A549 (cell line): ENCODE measurements around the gene IQGAP2. TPM values are rescaled to one million over a fixed set of nuclear protein-coding genes. Genes with fewer than 3 reads are reported as not detected.

Experiments used
- ATAC-seq, 2 experiments: fragments of 200-7000 bp in 1 of 2; fragments of >200 bp in 1 of 2; cut with Nextera tagmentation in 1 of 2; cut with Tn5 transposase in 1 of 2; 3 replicates each; pipeline versions ENCODE4 v1.8.0 to v1.9.1; 2018 to 2020; ENCODE audit warnings: mild to moderate bottlenecking in 1 of 2, moderate library complexity in 1 of 2
- CTCF ChIA-PET: fragments of 300-600 bp; sonication (Branson Sonifier 250); formaldehyde crosslinking; extraction: SDS; loops from one replicate; lab custom pipeline; 2021; ENCODE audit warnings: antibody characterized with exemption, inconsistent platforms; lab: Yijun Ruan, JAX
- POLR2A ChIA-PET: fragments of 350-600 bp; formaldehyde crosslinking; extraction: SDS; loops from one replicate; lab custom pipeline; 2021; ENCODE audit warnings: antibody characterized with exemption, inconsistent platforms; lab: Yijun Ruan, JAX
- DNase-seq, 2 experiments: peaks; one replicate each; pipeline versions ENCODE4 v3.0.0 to v3.0.0-alpha.2; 2011 to 2016; ENCODE audit warnings: low read depth in 1 of 2, low spot score in 1 of 2
- FAIRE-seq: peaks from 2 replicates; lab custom pipeline; 2011; peaks lifted over from hg19 to GRCh38; lab: Jason Lieb, UNC
- H3K27ac ChIP-seq, 2 experiments: fragments of >200 bp; sonication (Bioruptor Twin); formaldehyde crosslinking; 3 replicates each; pipeline ENCODE4 v1.5.1; 2016 to 2017
- H3K4me1 ChIP-seq: fragments of >200 bp; sonication (Bioruptor Twin); formaldehyde crosslinking; 3 replicates; pipeline ENCODE4 v1.6.1; 2016
- H3K4me2 ChIP-seq: fragments of >200 bp; sonication (Bioruptor Twin); formaldehyde crosslinking; 3 replicates; pipeline ENCODE4 v1.6.1; 2016
- H3K4me3 ChIP-seq: fragments of >200 bp; sonication (Bioruptor Twin); formaldehyde crosslinking; 3 replicates; pipeline ENCODE4 v1.5.1; 2016
- H3K9me3 ChIP-seq: fragments of >200 bp; sonication (Bioruptor Twin); formaldehyde crosslinking; 3 replicates; pipeline ENCODE4 v1.6.1; 2016
- ATOH8 ChIP-seq: fragments of 250-450 bp; sonication (Bioruptor Pico); IDR thresholded peaks from 2 replicates; pipeline ENCODE4 v1.5.0; 2020; ENCODE audit warnings: low read depth, mild to moderate bottlenecking, moderate library complexity
- BHLHE40 ChIP-seq: IDR thresholded peaks from 2 replicates; pipeline ENCODE4 v1.6.1; 2012; ENCODE audit warnings: low read depth, low read length, inconsistent platforms
- CBX8 ChIP-seq: fragments of 200-600 bp; sonication (generic); IDR thresholded peaks from 2 replicates; pipeline ENCODE4 v1.6.1; 2016
- CEBPB ChIP-seq, 2 experiments: fragments of >200 bp in 1 of 2; sonication (Bioruptor Twin) in 1 of 2; formaldehyde crosslinking in 1 of 2; IDR thresholded peaks; 2 replicates each; pipeline ENCODE4 v1.6.1; 2012 to 2016
- CHD4 ChIP-seq: fragments of 200-600 bp; sonication (generic); IDR thresholded peaks from 2 replicates; pipeline ENCODE4 v1.6.1; 2016; ENCODE audit warnings: antibody characterized with exemption, mild to moderate bottlenecking, borderline replicate concordance
- E2F6 ChIP-seq: IDR thresholded peaks from 2 replicates; pipeline ENCODE4 v1.6.1; 2012; ENCODE audit warnings: low read depth, borderline replicate concordance
- EHF ChIP-seq: fragments of 250-450 bp; sonication (Bioruptor Pico); IDR thresholded peaks from 2 replicates; pipeline ENCODE4 v1.5.0; 2020; ENCODE audit warnings: mild to moderate bottlenecking
- FOXS1 ChIP-seq: fragments of 250-450 bp; sonication (Bioruptor Pico); IDR thresholded peaks from 2 replicates; pipeline ENCODE4 v1.5.0; 2020; ENCODE audit warnings: mild to moderate bottlenecking, moderate library complexity
- GATA3 ChIP-seq: IDR thresholded peaks from 2 replicates; pipeline ENCODE4 v1.6.1; 2012; ENCODE audit warnings: borderline replicate concordance
- HDAC2 ChIP-seq: fragments of 200-600 bp; sonication (generic); IDR thresholded peaks from 2 replicates; pipeline ENCODE4 v1.6.1; 2016
- HOXA7 ChIP-seq: fragments of 250-450 bp; sonication (Bioruptor Pico); IDR thresholded peaks from 2 replicates; pipeline ENCODE4 v1.5.0; 2020; ENCODE audit warnings: mild to moderate bottlenecking, moderate library complexity
- HOXB13 ChIP-seq: fragments of 250-450 bp; sonication (Bioruptor Pico); IDR thresholded peaks from 2 replicates; pipeline ENCODE4 v1.5.0; 2020; ENCODE audit warnings: low read depth, mild to moderate bottlenecking, moderate library complexity
- JUN ChIP-seq, 2 experiments: fragments of >200 bp; sonication (Bioruptor Twin); formaldehyde crosslinking; IDR thresholded peaks; 2 replicates in 1 of 2; 3 replicates in 1 of 2; pipeline ENCODE4 v1.6.1; 2016 to 2017
- MAZ ChIP-seq: fragments of 150-350 bp; IDR thresholded peaks from 2 replicates; pipeline ENCODE4 v1.6.1; 2014; ENCODE audit warnings: antibody characterized with exemption, low read depth, low read length, borderline replicate concordance
- NR3C1 ChIP-seq: fragments of >200 bp; sonication (Bioruptor Twin); formaldehyde crosslinking; IDR thresholded peaks from 3 replicates; pipeline ENCODE4 v1.6.1; 2017
- RFX5 ChIP-seq: fragments of 450-650 bp; IDR thresholded peaks from 2 replicates; pipeline ENCODE4 v1.7.1; 2014; ENCODE audit warnings: antibody characterized with exemption, mild to moderate bottlenecking, moderate library complexity
- SMC3 ChIP-seq: fragments of >200 bp; sonication (Bioruptor Twin); formaldehyde crosslinking; IDR thresholded peaks from 3 replicates; pipeline ENCODE4 v1.6.1; 2018; ENCODE audit warnings: inconsistent platforms
- TP53 ChIP-seq: fragments of 250-450 bp; sonication (Bioruptor Pico); IDR thresholded peaks from 2 replicates; pipeline ENCODE4 v1.5.0; 2021; ENCODE audit warnings: mild to moderate bottlenecking, moderate library complexity
- ZFP36 ChIP-seq: fragments of 450-650 bp; IDR thresholded peaks from 2 replicates; pipeline ENCODE4 v1.6.1; 2014; ENCODE audit warnings: borderline replicate concordance; ENCODE audit not compliant: partially characterized antibody
- ZNF302 ChIP-seq: fragments of 250-450 bp; sonication (Bioruptor Pico); IDR thresholded peaks from 2 replicates; pipeline ENCODE4 v1.9.0; 2021; ENCODE audit warnings: inconsistent platforms, mild to moderate bottlenecking, moderate library complexity
- WGBS: methylation state at CpG from one replicate; pipeline ENCODE4 v1.1.6; 2017; ENCODE audit errors: missing lambda C conversion rate; 5-methylcytosine and 5-hydroxymethylcytosine counted together
- polyA plus RNA-seq, 4 experiments: library from polyadenylated mRNA; depleted of rRNA in 3 of 4; stranded (reverse); fragments of >200 nt; fragmentation: RNase III in 1 of 4; extraction: RNeasy Plus Mini Kit Qiagen cat#74134 plus additional on column Dnase treatment in 1 of 4; gene quantifications; 2 replicates in 3 of 4; 3 replicates in 1 of 4; pipeline ENCODE4 v1.2.3, GENCODE V29; 2011 to 2017
- TF ChIP-seq, protein P1 (sequence below): fragments of 250-450 bp; sonication (Bioruptor Pico); IDR thresholded peaks from 2 replicates; pipeline ENCODE4 v1.5.0; 2021; ENCODE audit warnings: mild to moderate bottlenecking, moderate library complexity, borderline replicate concordance
- TF ChIP-seq, protein P2 (sequence below): fragments of >200 bp; sonication (Bioruptor Twin); formaldehyde crosslinking; IDR thresholded peaks from 3 replicates; pipeline ENCODE4 v1.6.1; 2016
- TF ChIP-seq, protein P3 (sequence below): fragments of 450-650 bp; IDR thresholded peaks from 2 replicates; pipeline ENCODE4 v1.6.1; 2014; ENCODE audit warnings: antibody characterized with exemption

IQGAP2 gene
- polyA plus RNA-seq, 2 of the 4 experiments (the other 2 are of a cell fraction), result 5.3 to 10.1 TPM

GRCh38 chr5:76378355-76378754, 24.7 kb upstream of the IQGAP2 start:
- FAIRE-seq, result no peak

DNA sequence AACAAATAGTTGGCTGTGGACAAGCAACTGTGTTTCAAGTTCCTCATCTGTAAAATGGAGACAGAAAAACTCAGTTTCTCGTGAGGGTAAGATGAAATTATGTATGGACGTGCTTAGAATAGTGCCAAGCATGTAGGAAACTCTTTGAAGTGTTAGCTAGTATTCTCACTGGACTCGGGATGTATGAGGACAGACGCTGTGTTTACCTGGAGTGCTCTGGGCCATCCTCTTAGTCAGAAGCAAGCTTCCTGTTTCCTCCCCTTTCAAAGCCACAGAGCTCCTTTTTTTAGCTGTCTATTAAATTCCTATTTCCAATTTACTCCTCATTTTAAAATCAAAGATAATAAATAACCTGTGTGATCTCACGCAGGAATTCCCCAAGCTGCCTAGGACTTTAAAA, 23.8 kb upstream of the IQGAP2 start:
- ChIA-PET POLR2A (no interaction called here), CTCF (interaction anchor here (0.9 to 1.1 kb wide), 3 partner anchors 9 to 41 kb away, joined by 3 read pairs; no protein-coding TSS in a partner anchor)
- Histone ChIP-seq H3K27ac (0 out of 6 replicates have a peak overlapping the region, but pooled peaks of 1 of the 2 experiments have one; percentile 16), H3K4me3 (no peak overlapping the region), H3K4me1 (no peaks in the 10 kb centered on the region)
- FAIRE-seq (no peak), DNase-seq (no peak)
- 43% methylated on average over 5 of the region's 5 CpGs for WGBS
- TF ChIP-seq BHLHE40, result no peak
- TF ChIP-seq, protein P1, sequence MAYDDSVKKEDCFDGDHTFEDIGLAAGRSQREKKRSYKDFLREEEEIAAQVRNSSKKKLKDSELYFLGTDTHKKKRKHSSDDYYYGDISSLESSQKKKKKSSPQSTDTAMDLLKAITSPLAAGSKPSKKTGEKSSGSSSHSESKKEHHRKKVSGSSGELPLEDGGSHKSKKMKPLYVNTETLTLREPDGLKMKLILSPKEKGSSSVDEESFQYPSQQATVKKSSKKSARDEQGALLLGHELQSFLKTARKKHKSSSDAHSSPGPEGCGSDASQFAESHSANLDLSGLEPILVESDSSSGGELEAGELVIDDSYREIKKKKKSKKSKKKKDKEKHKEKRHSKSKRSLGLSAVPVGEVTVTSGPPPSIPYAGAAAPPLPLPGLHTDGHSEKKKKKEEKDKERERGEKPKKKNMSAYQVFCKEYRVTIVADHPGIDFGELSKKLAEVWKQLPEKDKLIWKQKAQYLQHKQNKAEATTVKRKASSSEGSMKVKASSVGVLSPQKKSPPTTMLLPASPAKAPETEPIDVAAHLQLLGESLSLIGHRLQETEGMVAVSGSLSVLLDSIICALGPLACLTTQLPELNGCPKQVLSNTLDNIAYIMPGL, result no peak
- TF ChIP-seq, all 56 proteins: peak for 0
- H3K4me2 ChIP-seq, result no peak overlapping the region
- H3K9me3 ChIP-seq, result no peaks in the 10 kb centered on the region
- peak in 1 of 2 experiments; percentile 34; a peak in 2 of 6 replicates for ATAC-seq

More at GRCh38 chr5:76378355-76378754, 24.7 kb upstream of the IQGAP2 start:
- H3K4me3 ChIP-seq, result no peak overlapping the region
- DNase-seq, result no peak
- WGBS, result 82% methylated on average over 6 of the region's 6 CpGs
- H3K4me2 ChIP-seq, result no peak overlapping the region
- no peak overlapping the region for H3K27ac ChIP-seq
- TF ChIP-seq ATOH8 (CRISPR knock-in tag), result no peak
- no peak for TF ChIP-seq FOXS1 (CRISPR knock-in tag)
- TF ChIP-seq RFX5, result no peak
- no peak for TF ChIP-seq CEBPB (IDR thresholded peaks at IDR 0.05)
- TF ChIP-seq HDAC2, result no peak
- no peak for TF ChIP-seq E2F6
- TF ChIP-seq MAZ, result no peak
- no peak for TF ChIP-seq HOXA7
- TF ChIP-seq CHD4, result no peak
- TF ChIP-seq, protein P2, sequence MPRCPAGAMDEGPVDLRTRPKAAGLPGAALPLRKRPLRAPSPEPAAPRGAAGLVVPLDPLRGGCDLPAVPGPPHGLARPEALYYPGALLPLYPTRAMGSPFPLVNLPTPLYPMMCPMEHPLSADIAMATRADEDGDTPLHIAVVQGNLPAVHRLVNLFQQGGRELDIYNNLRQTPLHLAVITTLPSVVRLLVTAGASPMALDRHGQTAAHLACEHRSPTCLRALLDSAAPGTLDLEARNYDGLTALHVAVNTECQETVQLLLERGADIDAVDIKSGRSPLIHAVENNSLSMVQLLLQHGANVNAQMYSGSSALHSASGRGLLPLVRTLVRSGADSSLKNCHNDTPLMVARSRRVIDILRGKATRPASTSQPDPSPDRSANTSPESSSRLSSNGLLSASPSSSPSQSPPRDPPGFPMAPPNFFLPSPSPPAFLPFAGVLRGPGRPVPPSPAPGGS, result no peak
- no peak for TF ChIP-seq NR3C1
- no peak for TF ChIP-seq HOXB13 (CRISPR knock-in tag)
- TF ChIP-seq, protein P3, sequence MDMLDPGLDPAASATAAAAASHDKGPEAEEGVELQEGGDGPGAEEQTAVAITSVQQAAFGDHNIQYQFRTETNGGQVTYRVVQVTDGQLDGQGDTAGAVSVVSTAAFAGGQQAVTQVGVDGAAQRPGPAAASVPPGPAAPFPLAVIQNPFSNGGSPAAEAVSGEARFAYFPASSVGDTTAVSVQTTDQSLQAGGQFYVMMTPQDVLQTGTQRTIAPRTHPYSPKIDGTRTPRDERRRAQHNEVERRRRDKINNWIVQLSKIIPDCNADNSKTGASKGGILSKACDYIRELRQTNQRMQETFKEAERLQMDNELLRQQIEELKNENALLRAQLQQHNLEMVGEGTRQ, result no peak
- no peak for TF ChIP-seq ZFP36
- no peak for TF ChIP-seq EHF
- ATAC-seq, result no peak
- CTCF ChIA-PET, result interaction anchor here (1.0 to 1.1 kb wide), 2 partner anchors 9 to 40 kb away, joined by 3 read pairs; no protein-coding TSS in a partner anchor
- no peaks in the 10 kb centered on the region; the same call in 2 of the 3 replicates for H3K4me1 ChIP-seq
- POLR2A ChIA-PET, result no interaction called here
- H3K9me3 ChIP-seq, result no peaks in the 10 kb centered on the region

- TF ChIP-seq E2F6, result no peak
- no peak for TF ChIP-seq CBX8
- TF ChIP-seq, protein P1, result no peak
- no peak for TF ChIP-seq ZNF302
- TF ChIP-seq JUN (IDR thresholded peaks at IDR 0.05), result no peak
- no peak for TF ChIP-seq GATA3
- no peak for TF ChIP-seq SMC3
- no peak for TF ChIP-seq TP53 (CRISPR knock-in tag)
- TF ChIP-seq, protein P3, result no peak
- no peak overlapping the region for H3K27ac ChIP-seq
- FAIRE-seq (no peak), DNase-seq (no peak), ATAC-seq (no peak)
- no peak overlapping the region for H3K4me3 ChIP-seq
- no peaks in the 10 kb centered on the region for H3K4me1 ChIP-seq
- WGBS, result 48% methylated on average over 1 of the region's 1 CpG
- CTCF ChIA-PET, result interaction anchor here (0.9 to 1.0 kb wide), 2 partner anchors 8 to 27 kb away, joined by 3 to 4 read pairs; no protein-coding TSS in a partner anchor
- POLR2A ChIA-PET, result no interaction called here
- no peak overlapping the region for H3K4me2 ChIP-seq
- H3K9me3 ChIP-seq, result no peaks in the 10 kb centered on the region
Observed at GRCh38 chr5:76379855-76380254, 23.2 kb upstream of the IQGAP2 start.
